NCI-H2107 treated with DMSO at 0.1 percent for 48 hours (cell line): ENCODE measurements around the gene GNA12.

Experiments
- DNase-seq: peaks from one replicate; lab custom pipeline; 2025; ENCODE audit not compliant: unreplicated experiment; lab: John Stamatoyannopoulos, UW

The GNA12 gene, protein sequence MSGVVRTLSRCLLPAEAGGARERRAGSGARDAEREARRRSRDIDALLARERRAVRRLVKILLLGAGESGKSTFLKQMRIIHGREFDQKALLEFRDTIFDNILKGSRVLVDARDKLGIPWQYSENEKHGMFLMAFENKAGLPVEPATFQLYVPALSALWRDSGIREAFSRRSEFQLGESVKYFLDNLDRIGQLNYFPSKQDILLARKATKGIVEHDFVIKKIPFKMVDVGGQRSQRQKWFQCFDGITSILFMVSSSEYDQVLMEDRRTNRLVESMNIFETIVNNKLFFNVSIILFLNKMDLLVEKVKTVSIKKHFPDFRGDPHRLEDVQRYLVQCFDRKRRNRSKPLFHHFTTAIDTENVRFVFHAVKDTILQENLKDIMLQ

DNA sequence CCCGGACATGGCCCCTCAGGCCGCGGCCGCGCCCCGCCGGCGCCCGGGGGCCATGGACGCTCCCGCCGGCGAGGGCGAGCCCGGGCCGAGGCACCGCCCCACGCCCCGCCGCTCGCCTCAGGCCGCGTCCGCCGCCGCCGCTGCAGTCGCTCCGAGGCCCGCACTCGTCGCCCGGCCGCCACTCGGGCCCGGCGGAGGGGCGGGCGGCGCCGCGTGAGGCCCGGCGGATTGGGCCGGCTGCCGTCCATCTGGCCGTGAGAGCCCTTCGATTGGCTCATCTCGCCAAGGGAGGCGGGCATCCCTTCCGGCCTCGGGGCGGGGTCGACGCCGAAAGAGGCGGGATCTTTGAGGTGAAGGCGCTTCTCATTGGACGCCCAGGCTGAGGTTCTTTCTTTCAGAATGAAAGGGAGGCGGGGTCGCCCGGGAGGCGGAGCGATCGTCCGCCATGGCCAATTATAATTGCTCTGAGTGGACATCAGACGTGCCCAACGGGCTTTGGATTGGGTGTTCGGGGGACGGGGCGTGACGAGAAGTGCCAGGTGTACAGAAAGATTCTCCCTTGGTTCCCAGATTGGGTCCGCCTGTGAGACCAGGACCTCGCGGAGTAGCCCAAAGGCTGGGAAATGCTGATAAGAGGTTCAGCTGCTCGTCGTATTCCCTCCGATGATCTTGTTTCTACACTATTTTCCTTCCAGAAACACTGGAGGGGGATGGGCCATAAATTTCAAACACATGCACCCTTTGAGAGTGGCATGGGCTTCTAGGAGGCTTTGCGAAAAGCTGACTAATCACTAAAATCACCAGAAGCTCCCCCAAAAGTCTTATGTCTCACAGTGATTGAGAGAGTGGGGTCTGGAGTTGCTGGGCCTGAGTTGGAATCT is at the start of gene GNA12:
Gene GNA12, minus strand, starts transcription at position 156 of the 881 bp plus-strand sequence. Its CDS starts 147 bp downstream, at position 9.
- DNase-seq, result peak; percentile 96

DNA sequence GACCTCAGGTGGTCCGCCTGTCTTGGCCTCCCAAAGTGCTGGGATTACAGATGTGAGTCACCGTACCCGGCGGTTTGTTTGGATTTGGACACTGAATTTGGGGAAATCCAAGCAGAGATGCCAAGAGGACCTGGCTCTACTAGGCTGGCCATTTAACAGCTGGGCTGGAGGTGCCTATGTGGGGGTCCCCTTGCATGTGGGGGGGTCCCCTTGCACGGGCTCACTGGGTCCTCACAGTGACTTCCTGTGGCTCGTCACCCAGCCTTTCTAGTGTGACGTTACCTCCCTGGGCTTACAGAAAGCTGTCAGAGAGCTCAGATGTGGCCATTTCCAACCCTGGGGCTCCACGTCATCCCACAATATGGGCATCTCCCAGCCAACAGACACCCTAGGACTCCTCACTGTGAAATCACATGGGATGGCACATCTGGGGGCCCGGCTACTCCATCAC is 49.3 kb upstream of the GNA12 start:
- no peak for DNase-seq

DNA sequence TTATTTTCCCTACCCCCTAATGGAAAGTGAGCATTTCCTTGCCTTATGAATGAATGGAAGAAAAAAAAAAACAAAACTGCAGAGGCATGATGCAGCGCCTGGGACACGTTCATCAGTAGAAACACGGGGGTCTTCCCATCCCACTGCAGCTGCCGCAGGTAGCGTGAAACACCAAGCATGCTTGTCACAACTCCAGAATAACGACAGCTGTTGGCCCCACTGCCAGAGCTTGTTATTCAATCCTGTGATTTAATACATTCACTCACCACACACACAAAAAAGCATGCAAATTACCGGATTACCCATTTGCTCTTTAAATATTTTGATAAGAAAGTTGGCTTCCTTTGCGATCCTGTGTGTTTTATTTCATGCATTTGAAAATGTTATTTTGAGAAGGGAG is 48.4 kb upstream of the GNA12 start:
- no peak for DNase-seq

DNA sequence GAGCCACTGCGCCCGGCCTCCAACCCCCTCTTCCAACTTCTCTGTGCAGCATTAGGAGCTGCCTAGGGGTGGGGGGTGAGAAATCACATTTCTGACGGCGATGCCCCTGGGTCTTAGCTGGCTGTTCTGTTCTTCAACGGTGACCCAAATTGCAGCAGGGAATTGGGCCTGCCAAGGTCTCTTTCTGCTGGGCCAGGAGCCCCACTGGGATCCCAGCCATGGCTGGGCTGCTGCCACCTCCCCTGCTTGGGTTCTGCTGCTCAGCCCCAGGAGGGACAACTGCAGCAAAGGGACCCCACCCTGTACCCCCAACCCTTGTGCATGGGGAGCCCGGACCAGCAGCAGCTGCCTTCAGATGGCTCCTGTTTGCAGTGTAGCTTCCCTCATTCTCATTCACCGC is 43.7 kb upstream of the GNA12 start:
- no peak for DNase-seq

DNA sequence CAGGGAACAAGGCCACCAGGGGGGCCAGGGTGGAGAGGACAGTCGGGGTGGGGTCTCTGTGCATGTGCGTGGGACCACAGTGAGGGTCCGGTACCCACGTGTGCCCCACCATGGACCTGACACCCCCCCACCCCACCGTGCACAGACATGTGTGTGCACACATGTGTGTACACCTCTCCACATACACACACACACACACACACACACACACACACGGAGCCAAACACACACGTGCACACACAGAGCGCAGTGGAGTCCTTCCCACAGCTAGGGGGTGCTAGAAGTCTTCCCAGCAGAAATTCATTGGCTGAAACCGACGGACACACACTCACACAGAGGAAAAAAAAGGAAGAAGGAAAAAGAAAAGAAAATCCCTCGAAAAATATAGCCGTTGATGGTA is 42.8 kb upstream of the GNA12 start:
- peak; percentile 32 for DNase-seq

DNA sequence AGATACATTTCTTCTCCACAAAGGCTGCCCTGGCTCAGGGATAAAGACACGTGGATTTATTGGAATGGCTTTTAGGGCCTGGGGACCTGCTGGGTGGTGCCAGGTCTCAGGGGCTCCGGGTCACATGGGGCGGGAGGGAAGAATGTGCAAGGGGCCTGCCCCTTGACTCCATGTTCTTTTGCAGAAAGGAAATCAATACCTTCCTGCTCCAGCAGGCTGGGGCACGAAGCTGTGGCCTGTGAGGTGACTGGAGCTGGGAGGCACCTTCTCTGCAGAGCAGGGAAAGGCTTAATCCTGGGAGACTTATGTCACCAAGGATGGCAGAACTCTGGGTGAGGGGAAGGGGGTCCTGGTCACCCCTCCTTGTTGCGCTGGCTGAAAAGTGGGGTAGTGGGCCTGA is 42.3 kb upstream of the GNA12 start:
- no peak for DNase-seq

DNA sequence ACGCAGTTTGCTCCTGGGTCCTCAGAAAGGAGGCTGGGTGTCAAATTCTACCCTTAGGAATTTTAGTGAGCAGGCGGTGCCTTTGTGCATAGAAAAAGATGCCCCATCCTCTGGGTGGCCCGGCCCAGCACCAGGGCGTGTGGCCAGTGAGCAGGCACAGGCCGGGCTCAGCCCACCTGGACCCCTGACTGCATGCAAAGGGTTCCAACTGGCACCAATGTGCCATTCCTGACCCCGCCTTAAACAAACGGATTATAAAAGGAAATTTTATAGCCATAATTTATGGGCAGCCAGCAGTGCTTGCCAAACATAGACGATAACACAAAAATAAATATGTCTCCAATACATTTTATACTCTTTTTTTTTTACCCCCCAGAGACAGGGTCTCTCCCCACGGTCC is 40.1 kb upstream of the GNA12 start:
- DNase-seq, result no peak

DNA sequence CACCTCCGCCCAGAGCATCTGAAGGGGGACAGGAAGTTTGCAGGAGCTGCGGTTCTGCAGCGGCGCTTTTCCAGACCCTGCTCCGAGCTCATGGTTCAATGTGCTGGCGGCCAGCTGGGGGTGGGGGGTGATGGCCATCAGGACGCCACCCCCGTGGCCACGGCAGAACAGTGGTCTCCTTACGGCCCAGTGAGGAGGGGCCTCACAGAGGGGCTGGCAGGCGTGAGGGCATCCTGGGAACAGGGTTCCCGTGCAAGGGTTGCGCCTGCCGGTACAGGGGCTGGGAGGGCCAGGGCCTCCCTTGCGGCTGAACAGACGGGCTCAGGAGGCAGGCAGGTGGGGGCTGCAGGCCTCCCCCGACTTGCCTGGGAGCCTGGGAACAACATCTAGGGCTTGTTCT is 39.0 kb upstream of the GNA12 start:
- no peak for DNase-seq

DNA sequence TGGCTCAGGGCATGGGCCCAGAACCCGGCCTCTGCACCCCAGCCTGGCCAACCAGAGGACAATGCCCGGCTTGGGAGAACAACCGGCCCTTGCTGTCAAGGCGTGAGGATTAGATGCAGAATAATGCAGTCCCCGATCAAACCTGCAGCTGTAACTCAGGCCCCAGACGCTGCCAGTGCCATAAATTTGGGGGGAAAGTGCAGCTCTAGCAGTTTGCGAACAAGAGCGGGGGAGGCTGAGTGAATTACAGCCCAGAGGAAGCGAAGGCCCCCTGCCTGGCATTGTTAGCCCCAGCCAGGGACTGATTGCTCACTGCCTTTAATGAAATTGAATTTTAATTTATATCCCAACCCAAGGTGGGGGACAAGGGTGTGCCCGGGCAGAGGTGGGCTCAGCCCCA is 38.0 kb upstream of the GNA12 start:
- no peak for DNase-seq

DNA sequence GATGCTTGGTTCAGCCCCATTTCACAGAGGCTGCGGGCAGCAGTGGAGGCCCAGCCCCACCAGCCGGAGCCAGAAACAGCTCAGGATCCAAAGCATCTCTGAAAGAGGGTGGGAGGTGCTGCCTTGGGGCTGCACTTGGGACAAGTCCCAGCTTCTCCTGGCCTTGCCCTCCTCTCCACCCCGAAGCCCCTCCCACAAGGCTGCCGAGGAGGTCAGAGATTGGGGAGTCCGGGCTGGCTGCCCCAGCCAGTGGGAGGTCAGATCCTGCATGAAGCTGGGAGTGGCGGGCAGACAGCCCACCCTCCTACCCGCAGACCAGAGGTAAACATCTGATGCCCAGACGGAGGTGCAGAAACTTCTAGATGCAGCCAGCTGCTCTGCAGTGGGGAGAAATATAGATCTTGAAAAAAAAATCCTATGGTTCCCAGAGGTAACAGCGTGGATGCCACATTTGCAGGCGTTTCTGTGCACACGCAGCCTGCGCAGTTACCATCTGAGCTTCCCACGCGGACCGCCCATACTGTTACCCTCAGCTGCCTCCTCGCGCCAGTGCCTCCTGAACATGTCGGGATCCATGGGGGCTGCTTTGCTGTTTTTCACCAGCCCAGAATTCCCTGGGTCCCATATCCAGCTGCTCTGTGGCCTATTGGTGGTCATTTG is 36.9 kb upstream of the GNA12 start:
- DNase-seq, result no peak

DNA sequence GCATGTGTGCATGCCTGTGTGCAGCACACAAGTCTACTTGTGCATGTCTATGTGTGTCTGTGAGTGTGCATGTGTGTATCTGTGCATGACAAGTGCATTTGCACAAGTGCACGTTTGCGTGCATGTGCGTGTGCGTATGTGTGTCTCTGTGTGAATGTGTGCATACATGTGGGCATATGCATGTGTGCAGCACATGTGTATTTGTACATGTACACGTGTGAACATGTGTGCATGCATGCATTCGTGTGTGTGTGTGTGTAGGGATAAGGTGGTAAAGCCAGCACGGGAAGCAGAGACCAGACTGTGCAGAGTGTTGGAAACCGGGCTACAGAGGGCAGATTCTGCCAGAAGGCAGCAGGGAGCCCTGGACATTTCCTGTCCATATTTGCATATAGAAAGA is 35.9 kb upstream of the GNA12 start:
- DNase-seq, result no peak

DNA sequence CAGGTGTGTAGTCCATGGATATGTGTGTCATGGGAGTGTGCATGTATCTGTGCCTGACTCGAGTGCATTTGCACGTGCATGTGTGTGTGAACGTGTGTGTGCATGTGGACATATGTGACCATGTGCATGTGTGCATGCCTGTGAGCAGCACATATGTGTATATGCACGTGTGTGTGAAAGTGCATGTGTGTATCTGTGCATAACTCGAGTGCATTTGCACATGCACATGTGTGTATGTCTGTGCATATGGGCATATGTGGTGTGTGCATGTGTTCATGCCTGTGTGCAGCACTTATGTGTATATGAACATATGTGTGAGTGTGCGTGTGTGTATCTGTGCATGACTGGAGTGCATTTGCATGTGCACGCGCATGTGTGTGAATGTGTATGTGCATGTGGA is 35.2 kb upstream of the GNA12 start:
- no peak for DNase-seq

DNA sequence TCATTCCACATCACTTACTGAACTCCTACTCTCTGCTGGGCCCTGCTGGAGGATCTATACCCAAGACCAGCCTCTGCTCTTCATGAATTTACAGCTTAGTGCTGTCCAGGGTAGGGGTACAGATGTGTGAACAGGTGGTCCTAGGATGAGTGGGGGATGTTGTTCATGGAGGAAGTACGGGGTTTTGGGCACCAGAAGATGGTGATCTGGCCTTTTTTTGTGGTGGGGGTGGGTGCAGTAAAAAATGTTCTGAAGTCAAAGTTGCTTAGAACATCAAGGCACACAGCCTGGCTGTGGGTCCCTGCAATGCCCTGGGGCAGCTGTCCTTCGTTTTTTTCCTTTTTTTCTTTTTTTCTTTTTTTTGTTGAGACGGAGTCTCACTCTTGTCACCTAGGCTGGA is 34.2 kb upstream of the GNA12 start:
- DNase-seq, result no peak

DNA sequence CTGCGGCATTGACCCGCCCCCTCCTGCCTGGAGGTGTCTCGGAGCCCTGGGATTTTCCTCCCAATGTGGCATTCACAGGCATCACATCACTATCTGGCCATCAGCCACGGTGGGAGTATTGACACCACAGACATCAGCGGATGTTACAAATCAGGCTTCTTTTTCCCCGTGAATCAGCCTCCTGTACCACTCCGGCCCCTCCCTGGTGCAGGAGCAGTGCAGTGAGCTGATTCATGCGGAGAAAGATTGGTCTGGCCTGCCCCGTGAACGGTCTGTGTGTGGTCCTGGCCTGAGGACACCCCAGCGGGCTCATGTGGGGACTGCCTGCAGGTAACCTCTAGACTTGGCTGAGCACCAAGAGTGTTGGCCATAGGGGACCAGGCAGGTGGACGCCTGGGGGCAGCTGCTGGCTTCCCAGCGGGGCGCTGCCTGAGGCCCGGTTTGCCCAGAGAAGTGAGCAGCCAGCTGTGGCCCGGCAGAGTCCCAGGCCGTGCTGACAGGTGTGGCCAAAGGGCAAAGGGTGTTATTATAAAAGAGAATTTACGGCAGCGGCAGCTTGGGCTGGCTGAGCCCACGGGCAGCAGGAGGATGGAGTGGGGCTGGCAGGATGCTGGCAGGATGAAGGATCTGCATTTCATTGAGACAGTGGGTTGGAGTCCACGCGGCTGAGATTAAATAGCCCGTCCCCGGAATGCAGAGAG is 32.1 kb upstream of the GNA12 start:
- no peak for DNase-seq

DNA sequence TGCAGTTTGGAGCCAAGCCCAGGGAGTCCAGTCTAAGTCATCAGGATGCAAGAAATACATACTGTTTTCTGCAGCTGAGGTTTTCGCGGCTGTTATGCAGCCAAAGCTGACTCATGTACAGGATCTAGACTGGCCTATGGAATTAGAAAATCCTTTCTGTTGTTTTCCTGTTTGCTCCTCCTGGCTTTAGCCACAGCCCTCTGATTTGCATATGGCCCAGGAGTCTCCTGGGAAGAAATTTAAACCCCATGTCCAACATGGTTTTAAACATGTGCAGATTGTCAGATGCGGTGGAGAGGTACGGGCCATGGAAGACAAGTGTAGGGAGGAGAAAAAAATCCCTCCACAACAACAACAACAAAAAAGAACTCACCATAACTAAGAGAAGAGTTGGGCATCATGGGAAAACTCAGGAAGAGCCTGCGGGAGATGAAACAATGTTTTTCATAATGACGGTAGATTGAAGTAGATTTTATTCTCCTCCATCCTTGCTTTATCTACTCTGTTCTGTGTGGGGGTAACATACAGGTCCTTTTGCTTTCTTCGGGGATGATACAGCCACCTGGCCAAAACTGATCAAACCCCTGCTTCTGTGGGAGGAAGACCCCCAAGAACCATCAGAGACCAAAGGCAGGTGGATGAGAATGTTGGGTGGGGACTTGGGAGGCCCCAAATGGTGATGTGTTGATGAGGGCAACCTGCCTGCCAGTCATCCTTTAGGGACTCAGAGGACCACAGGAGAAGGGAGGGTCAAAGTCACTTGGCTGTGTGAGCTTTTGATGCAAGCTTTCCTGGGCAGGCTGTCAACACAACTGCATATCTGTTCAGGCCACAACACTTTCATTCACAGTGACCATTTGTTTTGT is 29.8 kb upstream of the GNA12 start:
- no peak for DNase-seq

DNA sequence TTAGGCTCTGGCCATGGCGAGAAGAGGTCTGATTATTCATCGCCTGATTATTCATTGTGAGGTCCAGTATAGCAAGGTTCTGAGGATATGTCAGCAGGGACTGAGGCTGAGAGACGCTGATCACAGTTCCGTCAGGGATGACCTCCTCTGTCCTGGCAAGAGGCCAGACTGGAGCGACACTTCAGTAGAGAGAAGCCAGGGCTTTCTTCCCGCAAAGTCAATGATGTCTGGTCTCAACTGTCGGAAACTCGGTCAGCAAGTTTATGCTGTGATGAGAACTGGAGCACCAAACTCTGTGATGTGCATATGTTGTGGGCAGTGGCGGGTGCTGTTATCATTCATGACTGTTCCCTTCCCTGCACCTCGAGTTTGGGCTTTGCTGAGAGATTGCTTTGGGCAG is 29.0 kb upstream of the GNA12 start:
- DNase-seq, result no peak

DNA sequence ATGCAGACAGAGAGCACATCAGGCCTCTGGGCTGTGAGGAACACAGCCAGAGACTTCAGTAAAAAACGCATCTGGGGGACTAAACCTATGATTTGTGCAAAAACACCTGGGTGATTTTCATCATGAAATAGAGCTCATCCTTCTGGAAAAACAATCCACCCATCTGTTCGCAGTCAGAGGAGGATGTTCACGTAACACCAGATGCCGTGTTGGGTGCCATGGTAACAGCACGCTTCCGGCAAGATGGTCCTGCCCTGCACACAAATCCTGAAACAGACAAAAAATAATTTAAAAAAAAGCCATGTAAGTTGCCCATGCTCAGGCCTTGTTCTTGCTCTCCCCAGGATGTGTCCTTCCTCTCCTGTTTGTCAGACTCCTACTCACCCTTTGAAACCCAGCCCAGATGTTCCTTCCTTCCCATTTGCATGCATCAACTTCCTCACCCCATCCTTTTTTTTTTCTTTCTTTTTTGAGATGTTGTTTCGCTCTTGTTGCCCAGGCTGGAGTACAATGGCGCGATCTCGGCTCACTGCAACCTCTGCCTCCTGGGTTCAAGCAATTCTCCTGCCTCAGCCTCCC is 28.3 kb upstream of the GNA12 start:
- no peak for DNase-seq

DNA sequence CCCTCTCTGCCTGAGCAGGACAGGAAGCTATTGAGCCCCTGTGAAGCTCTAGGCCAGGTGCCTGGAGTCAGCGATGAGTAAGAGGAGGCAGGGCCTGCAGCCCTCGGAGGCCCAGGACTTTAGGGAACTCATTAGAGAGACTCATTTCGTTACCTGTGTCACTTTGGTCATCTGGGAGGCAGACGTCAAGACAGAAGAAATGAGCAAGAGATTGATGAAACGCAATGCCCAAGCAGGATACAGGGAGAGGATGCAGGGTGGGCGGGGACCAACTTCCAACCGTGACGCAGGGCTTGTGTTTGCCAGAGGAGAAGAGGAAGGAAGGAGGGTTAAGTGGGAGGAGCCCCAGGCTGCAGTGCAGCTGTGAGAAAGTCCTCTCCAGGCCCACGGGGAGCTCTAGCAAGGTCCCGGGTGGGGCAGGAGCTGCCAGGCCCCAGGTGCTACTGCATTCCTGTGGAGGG is 26.4 kb upstream of the GNA12 start:
- DNase-seq, result no peak

DNA sequence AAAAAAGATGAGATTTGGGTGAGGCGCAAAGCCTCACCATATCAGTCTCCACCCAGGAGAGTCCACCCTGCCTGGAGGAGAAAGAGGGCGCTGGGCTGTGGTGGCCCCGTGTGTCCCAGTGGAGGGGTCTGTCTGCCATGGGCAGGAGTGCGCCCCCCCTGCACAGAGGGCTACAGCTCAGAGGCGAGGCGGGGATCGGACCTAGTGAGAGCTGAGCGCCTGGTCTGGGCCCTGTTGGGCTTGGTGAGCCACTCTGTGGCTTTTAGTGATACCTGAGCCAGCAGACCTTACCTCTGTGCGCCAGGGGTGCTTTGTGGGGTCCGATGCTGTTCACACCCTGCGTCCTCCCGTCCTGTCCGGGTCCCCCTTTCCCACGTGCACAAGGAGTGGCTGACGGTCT is 25.9 kb upstream of the GNA12 start:
- no peak for DNase-seq

DNA sequence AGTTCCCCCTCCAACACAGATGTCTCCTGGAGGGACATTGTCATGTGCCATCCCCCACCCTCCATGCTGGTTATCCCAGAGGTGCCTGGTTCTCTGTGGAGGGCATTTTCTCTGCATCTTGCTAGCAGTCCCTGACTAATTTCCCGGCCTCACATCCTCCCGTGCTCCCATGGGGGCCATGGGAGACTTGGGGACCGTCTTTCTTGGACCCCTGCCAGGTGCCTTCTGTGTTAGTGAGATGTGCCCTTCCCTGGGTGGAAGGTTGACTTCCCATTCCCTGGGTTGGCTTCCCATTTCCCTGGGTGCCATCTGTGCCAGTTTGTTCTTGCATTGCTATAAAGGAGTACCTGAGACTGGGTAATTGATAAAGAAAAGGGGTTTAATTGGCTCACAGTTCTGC is 22.5 kb upstream of the GNA12 start:
- no peak for DNase-seq
